ENCODE data around the gene TRIM17. TPM values are rescaled to one million over a fixed set of nuclear protein-coding genes. Genes with fewer than 3 reads are reported as not detected.

Gene TRIM17
- total and polyA plus RNA-seq, 7 donors, result 0.44 to 0.95 TPM; not detected in 5

DNA sequence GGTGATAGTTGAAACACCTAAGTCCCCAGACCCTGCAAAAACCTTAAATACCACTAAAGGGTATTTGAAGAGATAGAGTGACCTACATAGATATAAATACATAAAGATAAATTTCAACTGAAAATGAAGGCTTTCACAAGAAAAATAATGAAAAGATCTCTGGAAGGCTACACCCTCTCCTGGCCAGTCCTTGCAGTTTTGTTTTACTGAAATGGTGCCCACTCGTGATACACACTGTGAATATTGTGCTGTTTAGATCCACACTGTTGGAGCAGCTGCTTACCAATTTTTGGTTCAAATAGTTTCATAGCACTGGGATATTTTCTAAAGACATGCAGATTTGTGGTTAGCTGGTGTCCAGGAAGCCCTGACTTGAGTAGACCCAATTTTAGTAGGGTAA is 39.1 kb upstream of the TRIM17 start:
- Histone ChIP-seq H3K27ac (no peak overlapping the region), H3K36me3 (no peaks in the 10 kb centered on the region), H3K4me3 (no peak overlapping the region), H3K9me3 (no peaks in the 10 kb centered on the region), H3K4me1 (peaks cover 0 to 32% (median 23%) of the 10 kb centered on the region in 4 donors), H3K27me3 (peaks cover 5 to 53% (median 30%) of the 10 kb centered on the region in 3 donors)
- no peak for TF ChIP-seq CTCF (IDR thresholded peaks at IDR 0.05)
- no peak for TF ChIP-seq POLR2A (IDR thresholded peaks at IDR 0.05)
- TF ChIP-seq EP300 (IDR thresholded peaks at IDR 0.05), result no peak
- no peak for TF ChIP-seq POLR2AphosphoS5 (IDR thresholded peaks at IDR 0.05)
- no peak for DNase-seq
- intact Hi-C loops (cut with DNase I), result no loop called here
- 35 to 43% methylated on average over 1 of the region's 1 CpG for WGBS, 2 donors

GRCh38 chr1:228454238-228454637 is 37.6 kb upstream of the TRIM17 start:
- peak; percentile 15 for DNase-seq
- intact Hi-C loops (cut with DNase I), result no loop called here
- Histone ChIP-seq H3K27ac (no peak overlapping the region), H3K36me3 (no peaks in the 10 kb centered on the region), H3K4me3 (no peak overlapping the region), H3K9me3 (no peaks in the 10 kb centered on the region), H3K4me1 (peaks cover 0 to 28% (median 20%) of the 10 kb centered on the region in 4 donors), H3K27me3 (peaks cover 0 to 38% (median 15%) of the 10 kb centered on the region in 3 donors)
- no peak for TF ChIP-seq POLR2A (IDR thresholded peaks at IDR 0.05)
- TF ChIP-seq POLR2AphosphoS5 (IDR thresholded peaks at IDR 0.05), result no peak
- no peak for TF ChIP-seq EP300 (IDR thresholded peaks at IDR 0.05)
- TF ChIP-seq CTCF (IDR thresholded peaks at IDR 0.05), result no peak
- 92 to 96% methylated on average over 1 of the region's 1 CpG for WGBS, 2 donors

DNA sequence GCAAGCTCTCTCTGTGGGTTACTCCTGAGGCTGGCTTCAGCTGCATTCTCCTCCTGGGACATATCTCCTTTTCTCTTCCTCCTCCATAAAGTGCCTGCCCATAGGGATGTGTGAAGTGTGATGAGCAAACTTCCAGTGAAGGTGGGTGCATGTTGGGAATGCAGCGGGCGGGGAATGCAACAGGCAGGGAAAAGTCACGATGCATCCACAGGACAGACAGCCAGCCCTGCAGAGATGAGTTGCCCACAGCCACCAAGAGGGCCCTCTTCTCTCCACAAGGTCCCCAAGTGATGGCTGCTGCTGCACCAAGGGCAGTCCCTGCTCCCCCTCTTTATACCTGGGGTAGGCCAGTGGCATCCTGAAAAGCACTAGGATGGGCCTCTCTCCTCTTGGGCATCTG is 37.0 kb upstream of the TRIM17 start:
- intact Hi-C loops (cut with DNase I), result no loop called here
- peak; percentile 36 for DNase-seq

DNA sequence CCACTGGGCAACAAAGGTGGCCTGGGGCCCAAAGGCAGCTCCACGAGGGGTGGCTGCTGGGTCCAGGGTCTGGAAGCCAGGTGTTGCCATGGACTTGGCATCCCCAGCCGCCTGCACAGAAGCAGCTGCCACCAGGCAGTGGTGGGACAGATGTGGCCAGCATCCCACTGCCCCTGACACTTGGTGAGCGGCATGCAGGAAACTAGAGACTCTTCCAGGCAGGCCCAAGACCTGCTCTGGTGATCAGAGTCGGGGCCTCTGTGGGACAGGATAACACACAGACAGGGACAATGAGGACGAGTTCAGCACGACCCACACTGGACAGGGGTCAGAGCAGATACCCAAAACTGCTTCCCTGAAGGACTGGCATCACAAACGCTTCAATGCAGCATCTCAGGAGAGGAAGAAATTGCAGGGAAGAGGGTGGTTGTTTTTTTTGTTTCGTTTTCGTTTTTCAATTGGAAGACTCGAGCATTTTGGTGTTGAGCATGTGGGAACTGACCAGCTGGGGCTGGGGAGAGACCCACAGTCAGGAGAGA is 36.4 kb upstream of the TRIM17 start:
- Histone ChIP-seq H3K4me1 (peaks cover 0 to 16% (median 10%) of the 10 kb centered on the region in 4 donors), H3K36me3 (no peaks in the 10 kb centered on the region), H3K27ac (no peak overlapping the region), H3K4me3 (no peak overlapping the region), H3K9me3 (no peaks in the 10 kb centered on the region), H3K27me3 (peaks cover 0 to 26% (median 7%) of the 10 kb centered on the region in 3 donors)
- intact Hi-C loops (cut with DNase I), result no loop called here
- peak; percentile 28 for DNase-seq
- no peak for TF ChIP-seq POLR2A (IDR thresholded peaks at IDR 0.05)
- TF ChIP-seq EP300 (IDR thresholded peaks at IDR 0.05), result no peak
- no peak for TF ChIP-seq CTCF (IDR thresholded peaks at IDR 0.05)
- no peak for TF ChIP-seq POLR2AphosphoS5 (IDR thresholded peaks at IDR 0.05)
- 83 to 86% methylated on average over 10 of the region's 10 CpGs for WGBS, 2 donors

More for the DNA sequence above, 37.0 kb upstream of the TRIM17 start:
- TF ChIP-seq POLR2AphosphoS5 (IDR thresholded peaks at IDR 0.05) (no peak), EP300 (IDR thresholded peaks at IDR 0.05) (no peak), POLR2A (IDR thresholded peaks at IDR 0.05) (no peak), CTCF (IDR thresholded peaks at IDR 0.05) (no peak)
- H3K27me3 ChIP-seq, result peaks cover 0 to 32% (median 11%) of the 10 kb centered on the region in 3 donors
- H3K36me3 ChIP-seq, result no peaks in the 10 kb centered on the region
- H3K4me1 ChIP-seq, result peaks cover 0 to 22% (median 15%) of the 10 kb centered on the region in 4 donors
- no peak overlapping the region for H3K27ac ChIP-seq
- no peaks in the 10 kb centered on the region for H3K9me3 ChIP-seq
- WGBS, 2 donors, result 93% methylated on average over 3 of the region's 3 CpGs
- no peak overlapping the region for H3K4me3 ChIP-seq
